ENCODE measurements around the gene NAA80. TPM values are rescaled to one million over a fixed set of nuclear protein-coding genes. Genes with fewer than 3 reads are reported as not detected.

The NAA80 gene
- total and polyA plus RNA-seq, 2 of the 8 experiments (the other 6 are each of a cell fraction or from before 2014, with no cell fraction given) = 11.3 to 16.7 TPM

- no peak overlapping the region for H2AK5ac ChIP-seq (ENCODE audit: low read depth, low read length)
- no peak overlapping the region for H3K23ac ChIP-seq (ENCODE audit: insufficient read length)
- no peaks in the 10 kb centered on the region for H3K36me3 ChIP-seq (ENCODE audit: control insufficient read depth in 2 of 4, insufficient read depth in 4 of 4, low read length in 3 of 4)
- CTCF ChIA-PET (ENCODE audit: partially characterized antibody) = interaction anchor here (1.0 to 53.5 kb wide), 5 partner anchors 16 to 80 kb away, joined by 3 to 2149 read pairs (median 37); partner anchors contain the start of genes GNAI2, GNAT1 and SLC38A3
- no peak overlapping the region for H3K27ac ChIP-seq (ENCODE audit: low read depth, low read length)
- peaks cover 0 to 18% (median 16%) of the 10 kb centered on the region in 4 experiments; a peak in 6 of 7 replicates for H3K4me1 ChIP-seq (replicated peaks in 1 of 4; ENCODE audit: control insufficient read depth in 3 of 4, insufficient read depth in 4 of 4, low read length in 3 of 4)
- H3K9ac ChIP-seq (replicated peaks in 1 of 4; ENCODE audit: extremely low read depth in 1 of 4, low read depth in 3 of 4, low read length in 3 of 4) = no peak overlapping the region
- no peak overlapping the region for H2BK120ac ChIP-seq (replicated peaks; ENCODE audit: low read depth, low read length)
- H3K14ac ChIP-seq (ENCODE audit: insufficient read length) = no peak overlapping the region
- POLR2A ChIA-PET (ENCODE audit: partially characterized antibody) = interaction anchor here (0.6 to 2.2 kb wide), 2 partner anchors 14 to 47 kb away, joined by 3 to 7 read pairs; no protein-coding TSS in a partner anchor
- no peak overlapping the region for H2BK5ac ChIP-seq (ENCODE audit: low read depth, low read length)
- peaks cover 2% of the 10 kb centered on the region; the same call in 1 of the 2 replicates for H3K23me2 ChIP-seq (ENCODE audit: low read depth, low read length)
- H3K4me2 ChIP-seq (ENCODE audit: insufficient read depth in 1 of 2, low read depth in 2 of 2, low read length in 2 of 2) = peak overlapping the region; percentile 2 to 75; a peak in 2 of 4 replicates
- no peak overlapping the region for H3K4ac ChIP-seq (replicated peaks; ENCODE audit: insufficient read length, low read depth, low read length)
- peaks cover 27 to 54% (median 42%) of the 10 kb centered on the region in 4 experiments for H3K27me3 ChIP-seq (replicated peaks in 1 of 4; ENCODE audit: control insufficient read depth in 3 of 4, extremely low read depth in 1 of 4, insufficient read depth in 3 of 4, low read length in 3 of 4)
- no peak overlapping the region for H3K56ac ChIP-seq (replicated peaks; ENCODE audit: insufficient read length, low read depth, low read length)
- H2BK20ac ChIP-seq (ENCODE audit: low read length) = no peak overlapping the region
- no peak overlapping the region for H4K91ac ChIP-seq (replicated peaks; ENCODE audit: insufficient read length, low read length)
- H3K79me2 ChIP-seq (ENCODE audit: control insufficient read depth in 1 of 2, insufficient read depth in 2 of 2, low read length in 2 of 2) = no peaks in the 10 kb centered on the region
- H2BK12ac ChIP-seq (ENCODE audit: low read depth, low read length) = no peak overlapping the region
- no peaks in the 10 kb centered on the region for H4K20me1 ChIP-seq (replicated peaks in 1 of 2; ENCODE audit: control insufficient read depth in 1 of 2, insufficient read depth in 2 of 2, low read length in 2 of 2)
- no peaks in the 10 kb centered on the region; a peak in 1 of 4 replicates for H3K9me3 ChIP-seq (ENCODE audit: insufficient read depth in 2 of 2, low read depth in 1 of 2, low read length in 1 of 2)
- TF ChIP-seq RAD21 (IDR thresholded peaks at IDR 0.05 in 1 of 2, conservative IDR thresholded peaks at IDR 0.05 in 1 of 2; ENCODE audit: low read depth in 2 of 2, low read length in 2 of 2) (no peak), ATF3 (IDR thresholded peaks at IDR 0.05; ENCODE audit: insufficient read depth, low read depth, low read length) (no peak), RXRA (IDR thresholded peaks at IDR 0.05; ENCODE audit: insufficient read depth, low read depth, low read length) (no peak), TAF7 (optimal IDR thresholded peaks at IDR 0.05; ENCODE audit: borderline replicate concordance, low read depth, low read length) (no peak)
- H2AFZ ChIP-seq (ENCODE audit: low read length) = no peak overlapping the region
- H2BK15ac ChIP-seq (ENCODE audit: low read length) = no peak overlapping the region
- no peak overlapping the region for H4K8ac ChIP-seq (ENCODE audit: extremely low read depth, insufficient read depth, low read length)
- no peak overlapping the region for H3K4me3 ChIP-seq (ENCODE audit: extremely low read depth in 1 of 4, insufficient read depth in 2 of 4, low read depth in 3 of 4, low read length in 4 of 4)
- no peak overlapping the region for H3K18ac ChIP-seq (ENCODE audit: extremely low read depth, low read length)
- 87% methylated on average over 26 of the region's 31 CpGs; no CpG with 5 or more reads in 1 of the 2 experiments for WGBS, 2 experiments (ENCODE audit: extremely low coverage in 1 of 2, insufficient coverage in 1 of 2, insufficient read length in 1 of 2, insufficient replicate concordance in 2 of 2, low coverage in 1 of 2, low lambda C conversion rate in 2 of 2, missing lambda C conversion rate in 1 of 2)
- FAIRE-seq (no peak), DNase-seq (ENCODE audit: low read depth in 1 of 2, low spot score in 2 of 2) (no peak)
- no peak overlapping the region for H4K5ac ChIP-seq (ENCODE audit: insufficient read length, low read depth, low read length)
- no peaks in the 10 kb centered on the region for H3K79me1 ChIP-seq (ENCODE audit: low read depth, low read length)
Measured at GRCh38 chr3:50273689-50274065, 25.5 kb downstream of the NAA80 start.

All from H1 (cell line).